ENCODE results near the gene CDC6. TPM values are rescaled to one million over a fixed set of nuclear protein-coding genes. Genes with fewer than 3 reads are reported as not detected.

CDC6 gene
- total RNA-seq, 1 donor from 2014 or later, result 7.1 TPM

DNA sequence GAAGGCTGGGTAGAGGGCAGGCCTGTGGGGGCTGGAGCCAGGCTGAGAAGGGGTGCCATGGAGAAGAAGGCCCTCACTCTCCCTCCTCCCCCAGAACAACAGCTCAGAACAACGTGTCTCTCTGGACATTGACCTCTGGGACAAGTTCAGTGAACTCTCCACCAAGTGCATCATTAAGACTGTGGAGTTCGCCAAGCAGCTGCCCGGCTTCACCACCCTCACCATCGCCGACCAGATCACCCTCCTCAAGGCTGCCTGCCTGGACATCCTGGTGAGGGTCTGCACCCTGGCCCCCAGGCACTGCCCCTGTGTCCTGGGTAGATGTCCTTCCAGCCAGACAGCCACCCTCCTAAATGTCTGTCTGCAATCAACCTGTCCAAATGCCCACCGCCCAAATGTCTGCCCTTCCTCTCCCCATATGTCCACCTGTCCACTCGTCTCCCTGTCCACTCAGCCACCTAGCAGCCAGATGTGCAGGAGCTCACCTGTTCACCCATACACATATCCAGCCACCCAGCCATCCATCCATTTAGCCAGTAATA lies 64.6 kb downstream of the CDC6 start:
- no peak for DNase-seq

DNA sequence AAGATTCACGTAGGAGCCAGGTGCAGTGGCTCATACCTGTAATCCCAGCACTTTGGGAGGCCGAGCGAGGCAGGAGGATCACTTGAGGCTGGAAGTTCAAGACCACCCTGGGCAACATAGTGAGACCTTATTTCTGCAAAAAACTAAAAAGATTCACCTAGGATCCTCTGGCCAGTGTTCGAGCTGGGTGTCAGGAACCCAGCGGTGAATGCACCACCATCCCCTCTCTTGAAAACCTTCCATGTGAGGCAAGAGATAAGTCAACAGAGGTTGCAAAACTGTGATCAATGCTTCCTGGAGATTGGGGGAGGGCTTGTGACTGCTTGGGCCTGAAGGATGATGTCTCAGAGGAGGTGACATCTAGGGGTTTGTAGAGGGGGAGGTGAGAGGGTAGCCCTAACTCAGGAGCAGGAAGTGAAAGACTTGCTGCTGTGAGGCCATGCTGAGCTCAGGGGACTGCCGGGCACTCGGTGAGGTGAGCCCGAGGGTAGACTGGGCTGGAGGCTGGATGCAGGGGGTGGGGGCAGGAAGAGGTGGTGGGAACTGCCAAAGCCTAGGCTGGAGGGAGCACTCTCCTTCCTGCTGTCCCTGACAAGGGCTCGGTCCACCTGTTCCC lies 65.2 kb downstream of the CDC6 start:
- DNase-seq, result no peak

Other genes starting within 250 kb of the CDC6 start
- gene MED24, start 233.5 kb upstream of the CDC6 start, total RNA-seq, result 36.3 TPM
- 27.2 TPM for gene THRA, start 224.9 kb upstream of the CDC6 start, total RNA-seq
- gene NR1D1, start 187.3 kb upstream of the CDC6 start, total RNA-seq, result 3.6 TPM
- gene MSL1, start 165.9 kb upstream of the CDC6 start, total RNA-seq, result 71.9 TPM
- 43.6 TPM for gene CASC3, start 147.3 kb upstream of the CDC6 start, total RNA-seq
- 27.8 TPM for gene RAPGEFL1, start 110.4 kb upstream of the CDC6 start, total RNA-seq
- 7.8 TPM for gene WIPF2, start 68.6 kb upstream of the CDC6 start, total RNA-seq
- 19.4 TPM for gene RARA, start 21.3 kb downstream of the CDC6 start, total RNA-seq
- not detected for gene GJD3, start 76.9 kb downstream of the CDC6 start, total RNA-seq
- 55.5 TPM for gene TOP2A, start 130.0 kb downstream of the CDC6 start, total RNA-seq
- gene IGFBP4, start 155.6 kb downstream of the CDC6 start, total RNA-seq, result 73.4 TPM
- 25.6 TPM for gene TNS4, start 213.7 kb downstream of the CDC6 start, total RNA-seq

All from skin of body (tissue), 2 donors.